NOMO-1 treated with dmso at 0.1 percent for 144 hours (cell line): Measurements from ENCODE around the gene TMEM92.
"Not testable (repeated sequence)": the region's sequence is repeated elsewhere in the genome, so short reads cannot be mapped to it uniquely, and the experiment has no call there.

ENCODE experiments used
- DNase-seq: peaks from one replicate; lab custom pipeline; 2025; ENCODE audit not compliant: unreplicated experiment; lab: John Stamatoyannopoulos, UW

TMEM92 gene

DNA sequence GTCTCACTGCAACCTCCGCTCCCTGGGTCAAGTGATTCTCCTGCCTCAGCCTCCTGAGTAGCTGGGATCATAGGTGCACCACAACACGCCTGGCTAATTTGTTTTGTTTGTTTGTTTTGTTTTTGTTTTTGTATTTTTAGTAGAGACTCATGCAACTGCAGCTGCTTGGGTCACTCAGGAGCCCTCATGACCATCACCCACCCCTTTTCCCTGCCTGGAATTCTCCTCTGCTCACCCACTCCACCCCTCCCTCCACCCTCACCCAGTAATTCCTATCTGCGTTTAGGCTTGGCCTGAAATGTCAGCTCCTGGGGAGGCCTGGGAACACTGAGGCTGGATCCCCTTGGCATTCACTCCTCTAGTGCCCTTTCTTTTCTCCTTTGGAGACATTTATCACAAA is 25.5 kb downstream of the TMEM92 start:
- DNase-seq = no peak

DNA sequence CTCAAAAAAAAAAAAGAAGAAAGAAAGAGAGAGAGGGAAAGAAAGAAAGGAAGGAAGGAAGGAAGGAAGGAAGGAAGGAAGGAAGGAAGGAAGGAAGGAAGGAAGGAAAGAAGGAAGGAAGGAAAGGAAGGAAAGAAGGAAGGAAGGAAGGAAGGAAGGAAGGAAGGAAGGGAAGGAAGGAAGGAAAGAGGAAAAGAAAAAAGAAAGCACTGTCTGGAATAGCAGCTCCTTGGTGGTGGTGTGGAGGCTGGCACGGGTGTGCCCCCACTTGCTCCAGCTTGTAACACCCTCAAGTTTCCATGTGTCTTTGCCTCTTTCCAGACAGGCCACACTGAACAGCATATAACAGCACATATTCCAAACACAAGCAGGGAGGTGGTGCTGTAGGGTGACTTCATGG is 26.6 kb downstream of the TMEM92 start:
- not testable (repeated sequence) for DNase-seq

GRCh38 chr17:50301891-50302584 is 27.8 kb downstream of the TMEM92 start:
- no peak for DNase-seq

DNA sequence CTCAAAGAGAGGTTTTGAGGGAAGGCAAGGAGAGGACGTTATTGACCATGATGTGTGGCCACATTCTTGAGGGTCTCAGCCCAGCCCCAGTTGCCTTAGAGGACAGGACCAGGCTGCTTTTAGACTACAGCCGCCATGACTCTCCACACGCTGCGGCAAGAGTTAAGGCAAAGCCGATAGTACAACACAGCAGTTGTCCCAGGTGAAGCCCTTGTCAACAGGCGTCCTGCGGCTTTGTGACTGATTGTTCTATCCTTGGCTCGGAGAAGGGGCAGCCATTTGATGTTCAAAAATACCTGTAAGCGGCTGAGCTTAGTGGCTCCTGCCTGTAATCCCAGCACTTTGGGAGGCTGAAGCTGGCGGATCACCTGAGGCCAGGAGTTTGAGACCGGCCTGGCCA is 28.8 kb downstream of the TMEM92 start:
- no peak for DNase-seq

GRCh38 chr17:50303596-50303995 is 29.3 kb downstream of the TMEM92 start:
- DNase-seq = no peak

GRCh38 chr17:50304781-50305404 is 30.6 kb downstream of the TMEM92 start:
- DNase-seq = no peak

GRCh38 chr17:50307654-50308053 is 33.4 kb downstream of the TMEM92 start:
- no peak for DNase-seq

DNA sequence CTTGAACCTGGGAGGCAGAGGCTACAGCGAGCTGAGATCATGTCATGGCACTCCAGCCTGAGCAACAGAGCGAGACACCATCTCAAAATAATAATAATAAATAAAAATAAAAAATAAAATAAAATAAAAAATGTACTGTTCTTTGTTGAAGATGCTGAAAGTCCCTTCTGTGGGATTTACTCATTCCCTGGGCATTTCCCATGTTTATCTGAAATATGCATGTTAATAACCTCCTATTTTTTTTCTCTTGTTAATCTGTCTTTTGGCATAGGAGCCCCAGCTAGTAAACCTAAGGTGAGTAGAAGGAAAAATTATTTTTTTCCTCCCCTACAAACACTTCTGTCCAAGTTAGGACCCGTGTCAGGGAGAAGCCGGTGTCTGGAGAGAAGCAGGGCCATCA is 34.4 kb downstream of the TMEM92 start:
- no peak for DNase-seq

GRCh38 chr17:50310455-50311111 is 36.3 kb downstream of the TMEM92 start:
- DNase-seq = no peak

DNA sequence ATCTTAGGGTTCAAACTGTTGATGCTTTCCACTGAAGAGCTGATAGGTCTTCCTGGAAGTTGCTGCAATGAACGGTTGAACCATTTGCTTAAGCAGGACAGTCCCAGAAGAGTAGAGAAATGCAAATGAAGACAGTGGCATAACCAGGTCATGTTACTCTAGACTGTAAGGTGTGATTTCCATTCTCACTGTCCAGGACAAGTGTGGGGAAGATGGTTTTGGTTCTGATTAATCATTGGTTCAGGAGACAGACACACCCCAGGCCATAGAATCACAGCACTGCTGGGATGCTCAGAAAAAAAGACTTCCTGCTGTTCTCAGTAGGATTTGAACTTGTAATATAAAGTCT is 36.8 kb downstream of the TMEM92 start:
- no peak for DNase-seq

GRCh38 chr17:50311483-50311882 is 37.2 kb downstream of the TMEM92 start:
- DNase-seq = no peak

GRCh38 chr17:50312308-50312707 is 38.0 kb downstream of the TMEM92 start:
- no peak for DNase-seq

DNA sequence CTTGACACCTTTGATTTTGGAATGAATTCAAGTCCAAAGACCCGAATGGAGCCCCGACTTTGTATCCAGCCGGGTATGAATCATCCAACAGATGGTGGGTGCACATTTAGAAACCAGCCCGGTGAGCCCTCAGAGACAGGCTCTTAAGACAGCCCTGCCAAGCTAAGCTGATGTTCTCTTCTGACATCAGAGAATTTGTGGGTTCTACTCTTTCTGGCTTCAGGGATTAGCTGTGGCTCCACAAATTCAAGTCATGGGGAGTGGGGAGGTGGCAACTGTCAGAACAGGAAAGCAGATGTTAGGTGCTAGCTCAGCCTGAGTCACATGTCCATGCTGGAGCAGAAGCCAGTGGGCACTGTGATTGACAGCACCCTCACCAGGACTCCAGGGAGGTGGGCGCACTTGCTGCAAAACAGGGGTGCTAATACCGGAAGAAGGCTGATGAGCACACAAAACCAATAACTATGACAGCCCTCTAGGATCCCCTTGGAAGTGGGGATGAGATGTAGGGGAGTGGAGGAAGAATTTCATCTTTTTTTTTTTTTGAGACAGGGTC is 40.3 kb downstream of the TMEM92 start:
- no peak for DNase-seq

DNA sequence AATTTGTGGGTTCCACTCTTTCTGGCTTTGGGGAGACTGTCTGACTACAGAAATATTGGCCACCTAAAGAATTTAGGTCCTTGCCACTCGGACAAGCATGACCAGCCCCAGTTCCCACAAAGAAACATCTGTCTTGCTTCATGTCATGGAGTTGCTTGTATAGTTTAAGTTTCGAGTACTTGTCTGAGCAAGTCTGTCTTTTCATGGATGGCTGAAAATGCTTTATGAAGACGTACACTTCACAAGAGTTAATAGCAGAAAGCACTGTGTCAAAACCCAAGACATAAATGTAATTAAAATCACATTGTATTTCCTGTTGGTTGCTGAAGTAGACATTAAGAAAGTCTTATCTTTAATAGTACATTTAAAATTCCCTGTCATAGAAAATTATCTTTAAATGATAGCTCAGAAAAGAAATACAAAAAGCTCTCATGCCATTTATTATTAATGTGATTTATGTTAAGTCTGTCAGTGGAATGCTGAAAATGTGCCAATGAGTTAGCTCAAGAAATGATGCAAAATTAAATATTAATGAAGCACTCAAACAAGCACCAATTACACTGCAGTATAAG is 41.8 kb downstream of the TMEM92 start:
- no peak for DNase-seq

GRCh38 chr17:50316660-50317059 is 42.4 kb downstream of the TMEM92 start:
- DNase-seq = not testable (repeated sequence)

DNA sequence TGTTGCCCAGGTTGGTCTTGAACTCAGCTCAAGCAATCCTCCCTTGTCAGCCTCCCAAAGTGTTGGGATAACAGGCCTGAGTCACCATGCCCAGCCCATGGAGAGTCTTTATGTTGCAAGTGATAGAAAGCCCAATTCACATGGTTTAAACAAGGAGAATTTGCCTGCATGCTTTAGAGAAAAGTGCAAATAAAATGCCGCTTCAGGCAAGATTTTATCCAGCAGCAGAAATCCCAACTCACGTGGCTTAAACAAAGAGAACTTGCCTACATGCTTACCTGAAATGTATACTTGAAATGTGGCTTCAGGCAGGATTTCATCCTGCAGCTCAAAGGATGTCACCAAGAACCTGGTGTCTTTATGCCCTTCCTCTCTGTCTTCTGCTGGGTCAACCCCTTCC is 42.9 kb downstream of the TMEM92 start:
- no peak for DNase-seq

DNA sequence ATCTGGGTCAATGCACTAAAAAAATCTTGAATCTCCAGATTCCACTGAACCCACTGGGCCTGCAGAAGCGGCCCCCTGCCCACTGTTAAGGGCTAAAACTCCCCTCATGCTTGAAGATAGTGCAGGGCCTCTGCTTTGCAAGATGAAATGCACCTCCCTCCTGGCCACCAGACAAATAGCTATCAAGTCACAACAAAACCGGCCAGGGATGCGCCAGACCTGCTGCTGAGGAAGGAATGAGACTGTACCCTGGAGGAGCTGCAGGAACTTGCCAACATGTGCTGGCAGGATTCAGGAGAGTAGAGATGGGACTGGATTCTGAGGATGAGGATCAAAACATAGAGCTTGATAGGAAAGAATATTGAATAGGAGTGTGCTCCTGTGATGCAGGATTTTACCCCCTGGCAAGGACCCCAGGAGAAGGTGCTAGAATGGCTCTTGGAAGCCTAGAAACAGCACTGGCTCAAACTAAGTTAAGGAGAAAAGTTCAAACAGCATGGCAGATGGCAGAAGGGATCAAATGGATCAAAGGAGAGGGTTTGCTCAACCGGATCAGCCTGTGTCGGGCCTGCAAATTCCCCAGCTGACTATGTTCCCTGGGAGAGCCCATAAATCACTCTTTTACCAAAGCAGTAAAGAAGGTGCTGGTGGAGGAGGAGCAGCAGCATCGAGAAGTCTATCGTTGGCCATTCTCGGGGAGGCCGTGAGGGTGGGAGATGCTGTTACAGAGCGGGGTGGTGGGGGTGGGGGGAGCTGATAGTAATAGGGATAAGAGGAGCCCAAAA is 44.4 kb downstream of the TMEM92 start:
- DNase-seq = no peak

DNA sequence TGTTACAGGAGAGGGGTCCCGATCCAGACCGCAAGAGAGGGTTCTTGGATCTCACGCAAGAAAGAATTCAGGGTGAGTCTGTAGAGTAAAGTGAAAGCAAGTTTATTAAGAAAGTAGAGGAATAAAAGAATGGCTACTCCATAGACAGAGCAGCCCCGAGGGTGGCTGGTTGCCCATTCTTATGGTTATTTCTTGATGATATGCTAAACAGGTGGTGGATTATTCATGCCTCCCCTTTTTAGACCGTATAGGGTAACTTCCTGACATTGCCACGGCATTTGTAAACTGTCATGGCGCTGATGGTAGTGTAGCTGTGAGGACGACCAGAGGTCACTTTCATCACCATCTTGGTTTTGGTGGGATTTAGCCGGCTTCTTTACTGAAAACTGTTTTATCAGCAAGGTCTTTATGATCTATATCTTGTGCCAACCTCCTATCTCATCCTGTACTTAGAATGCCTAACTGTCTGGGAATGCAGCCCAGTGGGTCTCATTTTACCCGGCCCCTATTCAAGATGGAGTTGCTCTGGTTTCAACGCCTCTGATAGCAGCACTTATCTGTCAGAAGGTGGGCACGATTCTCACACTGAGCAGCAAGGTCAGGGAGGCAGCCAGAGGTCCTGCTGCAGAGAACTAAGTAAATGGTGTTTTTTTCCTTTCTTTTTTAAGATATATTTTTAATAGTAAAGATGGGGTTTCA is 45.2 kb downstream of the TMEM92 start:
- no peak for DNase-seq

- DNase-seq = no peak
Observed at GRCh38 chr17:50322271-50322670, 48.0 kb downstream of the TMEM92 start.

GRCh38 chr17:50323060-50323459 is 48.8 kb downstream of the TMEM92 start:
- no peak for DNase-seq
